ENCODE results near the gene ATP1B2. TPM values are rescaled to one million over a fixed set of nuclear protein-coding genes. Genes with fewer than 3 reads are reported as not detected.

ATP1B2 gene
- total and polyA plus RNA-seq, 9 donors: 2.7 to 27.3 (median 22.2) TPM

DNA sequence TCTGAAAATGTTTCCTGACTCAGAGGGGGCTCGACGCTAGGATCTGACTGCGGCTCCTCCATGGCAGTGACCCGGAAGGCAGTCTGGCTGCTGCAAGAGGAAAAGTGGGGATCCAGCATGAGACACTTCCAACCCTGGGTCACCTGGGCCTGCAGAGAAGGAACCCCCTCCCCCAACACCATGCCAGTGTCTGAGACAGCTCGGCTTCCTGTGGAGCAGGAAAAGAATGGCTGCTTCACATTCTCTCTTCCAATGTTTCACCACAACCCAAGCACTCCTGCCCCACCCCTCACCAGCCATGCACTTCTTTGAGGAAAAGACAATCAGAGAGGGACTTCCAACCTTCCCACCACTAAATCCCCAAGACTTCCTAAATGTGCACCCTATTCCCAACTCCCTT lies 25.8 kb downstream of the ATP1B2 start:
- Histone ChIP-seq H3K27ac (ENCODE audit: low read length) (no peak overlapping the region), H3K36me3 (ENCODE audit: control insufficient read depth, insufficient read depth, low read length) (peaks cover 44% of the 10 kb centered on the region), H3K27me3 (ENCODE audit: control insufficient read depth, insufficient read depth, low read length) (no peaks in the 10 kb centered on the region), H3K9me3 (replicated peaks; ENCODE audit: control insufficient read depth, low read depth, low read length) (peaks cover 9% of the 10 kb centered on the region), H3K4me3 (ENCODE audit: low read length) (no peak overlapping the region), H3K4me1 (ENCODE audit: control insufficient read depth, insufficient read depth, low read length) (no peaks in the 10 kb centered on the region)
- WGBS (ENCODE audit: insufficient coverage): 75% methylated on average over 4 of the region's 5 CpGs
- no peak for DNase-seq

DNA sequence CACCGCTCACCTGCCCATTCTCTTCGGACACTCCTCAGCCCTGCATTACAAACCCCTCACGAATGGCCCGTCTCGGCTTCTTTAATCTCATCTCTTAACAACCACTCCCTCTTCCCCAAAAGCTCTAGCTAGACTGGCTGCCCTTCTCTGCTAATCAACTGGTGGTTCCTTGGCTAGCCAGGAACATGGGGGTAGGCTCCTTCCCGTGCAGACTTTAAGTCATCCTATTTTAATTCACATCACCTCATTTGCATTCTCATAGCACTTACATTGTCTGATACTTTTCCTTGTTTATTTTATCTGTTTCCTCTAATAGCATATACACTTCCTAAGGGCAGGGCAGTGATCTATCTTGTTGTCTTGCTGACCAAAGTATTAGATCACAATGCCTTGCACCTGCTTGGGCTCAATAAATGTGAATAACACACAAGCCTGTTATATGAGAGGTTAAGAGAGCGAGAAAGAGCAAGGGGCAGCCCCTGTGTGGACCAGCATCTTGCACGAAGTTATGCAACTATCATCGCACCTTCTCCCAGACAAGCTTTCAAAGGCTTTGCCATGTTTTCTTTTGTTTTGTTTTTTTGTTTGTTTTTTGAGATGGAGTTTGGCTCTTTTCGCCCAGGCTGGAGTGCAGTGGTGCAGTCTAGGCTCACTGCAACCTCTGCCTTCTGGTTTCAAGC lies 26.8 kb downstream of the ATP1B2 start:
- no peaks in the 10 kb centered on the region for H3K27me3 ChIP-seq (ENCODE audit: control insufficient read depth, insufficient read depth, low read length)
- no peak for DNase-seq
- no peak overlapping the region for H3K4me3 ChIP-seq (ENCODE audit: low read length)
- H3K36me3 ChIP-seq (ENCODE audit: control insufficient read depth, insufficient read depth, low read length): peaks cover 36% of the 10 kb centered on the region
- H3K9me3 ChIP-seq (replicated peaks; ENCODE audit: control insufficient read depth, low read depth, low read length): peaks cover 9% of the 10 kb centered on the region
- H3K27ac ChIP-seq (ENCODE audit: low read length): no peak overlapping the region
- WGBS (ENCODE audit: insufficient coverage): 60% methylated on average over 6 of the region's 10 CpGs
- H3K4me1 ChIP-seq (ENCODE audit: control insufficient read depth, insufficient read depth, low read length): no peaks in the 10 kb centered on the region

DNA sequence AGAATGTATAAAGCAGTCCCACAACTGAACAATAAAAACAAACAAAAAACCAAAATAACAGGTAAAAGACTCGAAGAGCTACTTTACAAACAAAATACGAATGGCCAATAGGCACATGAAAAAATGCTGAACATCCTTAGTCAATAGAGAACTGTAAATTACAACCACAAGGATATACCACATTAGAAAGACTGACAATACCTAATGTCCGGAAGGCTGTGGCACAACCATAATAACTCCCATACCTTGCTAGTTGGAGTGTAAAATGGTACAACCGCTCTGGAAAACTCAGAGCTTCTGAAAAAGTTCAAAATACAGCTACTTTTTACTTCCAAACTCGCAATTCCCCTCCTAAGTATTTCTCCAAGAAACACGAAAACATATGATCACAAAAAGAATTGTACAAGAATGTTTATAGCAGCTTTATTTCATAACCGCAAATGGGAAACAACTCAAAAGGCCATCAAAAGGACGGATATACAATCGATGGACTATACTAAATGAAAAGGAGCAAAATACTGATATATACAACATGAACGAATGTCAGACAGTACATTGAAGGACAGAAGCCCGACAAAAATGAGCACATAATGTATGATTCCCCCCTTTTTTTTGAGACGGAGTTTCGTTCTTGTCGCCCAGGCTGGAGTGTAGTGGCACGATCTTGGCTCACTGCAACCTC lies 34.3 kb downstream of the ATP1B2 start:
- Histone ChIP-seq H3K36me3 (ENCODE audit: control insufficient read depth, insufficient read depth, low read length) (peaks cover 6% of the 10 kb centered on the region), H3K27me3 (ENCODE audit: control insufficient read depth, insufficient read depth, low read length) (no peaks in the 10 kb centered on the region), H3K9me3 (replicated peaks; ENCODE audit: control insufficient read depth, low read depth, low read length) (no peaks in the 10 kb centered on the region), H3K4me1 (ENCODE audit: control insufficient read depth, insufficient read depth, low read length) (peaks cover 17% of the 10 kb centered on the region), H3K27ac (ENCODE audit: low read length) (peak overlapping the region; percentile 98), H3K4me3 (ENCODE audit: low read length) (peak overlapping the region; percentile 83)
- no peak for DNase-seq
- WGBS (ENCODE audit: insufficient coverage): 41% methylated on average over 4 of the region's 15 CpGs

DNA sequence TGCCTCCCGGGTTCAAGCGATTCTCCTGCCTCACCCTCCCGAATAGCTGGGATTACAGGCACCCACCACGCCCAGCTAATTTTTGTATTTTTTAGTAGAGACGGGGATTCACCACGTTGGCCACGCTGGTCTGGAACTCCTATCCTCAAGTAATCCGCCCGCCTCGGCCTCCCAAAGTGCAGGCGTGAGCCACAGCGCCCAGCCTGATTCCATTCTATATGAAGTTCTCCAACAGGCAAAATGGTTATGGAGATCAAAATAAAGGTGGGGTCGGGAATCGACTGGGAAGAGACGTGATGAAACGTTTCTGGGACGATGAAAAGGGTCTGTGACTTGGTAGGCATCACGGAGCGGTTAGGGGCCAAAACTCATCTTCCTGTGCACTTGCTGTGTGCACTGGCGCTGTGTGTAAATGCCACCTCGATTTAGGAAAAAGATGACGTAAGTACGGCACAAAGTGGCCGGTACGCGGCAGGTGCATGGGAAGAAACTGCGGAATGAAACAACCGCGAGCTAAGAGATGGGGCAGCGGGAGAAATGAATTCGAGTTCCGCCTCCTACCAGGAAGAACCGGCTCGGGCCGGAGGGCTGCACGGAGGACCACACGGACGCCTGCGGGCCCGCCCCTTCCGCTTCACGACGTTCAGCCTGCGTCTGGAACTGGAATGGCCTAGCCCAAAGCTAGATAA lies 35.0 kb downstream of the ATP1B2 start:
- peak overlapping the region; percentile 83 for H3K4me3 ChIP-seq (ENCODE audit: low read length)
- peaks cover 17% of the 10 kb centered on the region for H3K4me1 ChIP-seq (ENCODE audit: control insufficient read depth, insufficient read depth, low read length)
- no peaks in the 10 kb centered on the region for H3K9me3 ChIP-seq (replicated peaks; ENCODE audit: control insufficient read depth, low read depth, low read length)
- H3K27ac ChIP-seq (ENCODE audit: low read length): peak overlapping the region; percentile 98
- WGBS (ENCODE audit: insufficient coverage): 1% methylated on average over 34 of the region's 44 CpGs
- H3K27me3 ChIP-seq (ENCODE audit: control insufficient read depth, insufficient read depth, low read length): no peaks in the 10 kb centered on the region
- DNase-seq: peak; percentile 98
- H3K36me3 ChIP-seq (ENCODE audit: control insufficient read depth, insufficient read depth, low read length): peaks cover 6% of the 10 kb centered on the region

DNA sequence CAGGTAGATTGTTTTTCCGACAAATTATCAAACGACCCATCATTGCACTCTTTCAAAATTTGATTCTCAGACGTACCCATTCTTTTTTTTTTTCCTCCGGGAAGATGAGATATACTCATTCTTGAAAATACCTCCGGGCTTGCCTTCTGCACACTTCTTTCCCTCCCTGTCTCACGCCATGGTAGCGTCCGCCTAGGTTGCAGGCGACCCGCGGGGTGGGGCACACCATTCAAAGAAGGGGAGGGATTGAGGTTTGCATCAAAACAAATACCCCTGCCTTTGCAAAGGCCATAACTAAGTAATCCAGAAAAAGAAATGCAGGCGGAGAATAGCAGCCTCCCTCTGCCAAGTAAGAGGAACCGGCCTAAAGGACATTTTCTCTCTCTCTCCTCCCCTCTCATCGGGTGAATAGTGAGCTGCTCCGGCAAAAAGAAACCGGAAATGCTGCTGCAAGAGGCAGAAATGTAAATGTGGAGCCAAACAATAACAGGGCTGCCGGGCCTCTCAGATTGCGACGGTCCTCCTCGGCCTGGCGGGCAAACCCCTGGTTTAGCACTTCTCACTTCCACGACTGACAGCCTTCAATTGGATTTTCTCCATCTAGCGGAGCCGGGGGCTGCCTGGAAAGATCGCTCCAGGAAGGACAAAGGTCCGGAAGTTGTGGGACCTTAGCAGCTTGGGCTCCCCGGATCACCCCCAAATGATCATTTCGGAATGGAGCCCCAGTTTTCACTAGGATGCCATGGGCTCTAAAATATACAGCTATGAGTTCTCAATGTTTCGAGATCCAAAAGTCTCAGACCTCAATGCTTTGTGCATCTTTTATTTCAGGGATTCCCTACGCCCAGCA lies 35.7 kb downstream of the ATP1B2 start:
- no peaks in the 10 kb centered on the region for H3K27me3 ChIP-seq (ENCODE audit: control insufficient read depth, insufficient read depth, low read length)
- H3K4me3 ChIP-seq (ENCODE audit: low read length): peak overlapping the region; percentile 83
- peak overlapping the region; percentile 98 for H3K27ac ChIP-seq (ENCODE audit: low read length)
- peak; percentile 94 for DNase-seq
- H3K36me3 ChIP-seq (ENCODE audit: control insufficient read depth, insufficient read depth, low read length): peaks cover 6% of the 10 kb centered on the region
- H3K9me3 ChIP-seq (replicated peaks; ENCODE audit: control insufficient read depth, low read depth, low read length): no peaks in the 10 kb centered on the region
- H3K4me1 ChIP-seq (ENCODE audit: control insufficient read depth, insufficient read depth, low read length): peaks cover 17% of the 10 kb centered on the region
- WGBS (ENCODE audit: insufficient coverage): 0% methylated on average over 16 of the region's 30 CpGs

DNA sequence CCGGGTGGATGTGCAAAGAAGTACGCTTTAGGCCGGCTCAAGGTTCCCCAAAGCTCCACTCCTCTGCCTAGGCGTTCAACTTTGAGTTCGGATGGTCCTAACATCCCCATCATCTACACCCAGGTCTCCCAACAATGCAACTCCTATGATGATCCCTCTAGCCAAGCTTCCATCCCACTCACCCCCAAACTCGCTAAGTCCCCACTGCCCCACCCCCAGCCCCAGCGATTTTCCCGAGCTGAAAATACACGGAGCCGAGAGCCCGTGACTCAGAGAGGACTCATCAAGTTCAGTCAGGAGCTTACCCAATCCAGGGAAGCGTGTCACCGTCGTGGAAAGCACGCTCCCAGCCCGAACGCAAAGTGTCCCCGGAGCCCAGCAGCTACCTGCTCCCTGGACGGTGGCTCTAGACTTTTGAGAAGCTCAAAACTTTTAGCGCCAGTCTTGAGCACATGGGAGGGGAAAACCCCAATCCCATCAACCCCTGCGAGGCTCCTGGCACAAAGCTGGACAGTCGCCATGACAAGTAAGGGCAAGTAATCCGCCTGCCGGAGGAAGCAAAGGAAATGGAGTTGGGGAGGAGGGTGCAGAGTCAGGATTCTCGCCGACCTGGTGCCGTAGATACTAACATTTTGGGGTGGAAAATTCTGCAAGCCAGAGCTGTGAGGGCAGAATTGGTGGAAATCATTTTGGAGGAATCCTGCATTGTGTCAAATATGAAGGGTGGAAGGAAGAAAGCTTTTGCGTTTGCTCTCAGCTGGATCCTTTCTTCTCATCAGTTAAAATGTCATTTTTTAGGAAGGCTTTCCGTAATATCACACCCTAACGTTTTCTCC lies 36.6 kb downstream of the ATP1B2 start, which contains the start of gene TP53:
TP53 (minus strand) TSS at position 419 of the 836 bp plus-strand sequence. CDS start 10,896 bp downstream, outside the sequence.
- Histone ChIP-seq H3K9me3 (replicated peaks; ENCODE audit: control insufficient read depth, low read depth, low read length) (no peaks in the 10 kb centered on the region), H3K4me1 (ENCODE audit: control insufficient read depth, insufficient read depth, low read length) (peaks cover 17% of the 10 kb centered on the region), H3K4me3 (ENCODE audit: low read length) (peak within 1 kb of the TSS; percentile 83), H3K36me3 (ENCODE audit: control insufficient read depth, insufficient read depth, low read length) (peaks cover 6% of the 10 kb centered on the region), H3K27ac (ENCODE audit: low read length) (peak within 1 kb of the TSS; percentile 98), H3K27me3 (ENCODE audit: control insufficient read depth, insufficient read depth, low read length) (no peaks in the 10 kb centered on the region)
- WGBS (ENCODE audit: insufficient coverage): 0% methylated on average over 24 of the region's 30 CpGs
- peak; percentile 97 for DNase-seq

DNA sequence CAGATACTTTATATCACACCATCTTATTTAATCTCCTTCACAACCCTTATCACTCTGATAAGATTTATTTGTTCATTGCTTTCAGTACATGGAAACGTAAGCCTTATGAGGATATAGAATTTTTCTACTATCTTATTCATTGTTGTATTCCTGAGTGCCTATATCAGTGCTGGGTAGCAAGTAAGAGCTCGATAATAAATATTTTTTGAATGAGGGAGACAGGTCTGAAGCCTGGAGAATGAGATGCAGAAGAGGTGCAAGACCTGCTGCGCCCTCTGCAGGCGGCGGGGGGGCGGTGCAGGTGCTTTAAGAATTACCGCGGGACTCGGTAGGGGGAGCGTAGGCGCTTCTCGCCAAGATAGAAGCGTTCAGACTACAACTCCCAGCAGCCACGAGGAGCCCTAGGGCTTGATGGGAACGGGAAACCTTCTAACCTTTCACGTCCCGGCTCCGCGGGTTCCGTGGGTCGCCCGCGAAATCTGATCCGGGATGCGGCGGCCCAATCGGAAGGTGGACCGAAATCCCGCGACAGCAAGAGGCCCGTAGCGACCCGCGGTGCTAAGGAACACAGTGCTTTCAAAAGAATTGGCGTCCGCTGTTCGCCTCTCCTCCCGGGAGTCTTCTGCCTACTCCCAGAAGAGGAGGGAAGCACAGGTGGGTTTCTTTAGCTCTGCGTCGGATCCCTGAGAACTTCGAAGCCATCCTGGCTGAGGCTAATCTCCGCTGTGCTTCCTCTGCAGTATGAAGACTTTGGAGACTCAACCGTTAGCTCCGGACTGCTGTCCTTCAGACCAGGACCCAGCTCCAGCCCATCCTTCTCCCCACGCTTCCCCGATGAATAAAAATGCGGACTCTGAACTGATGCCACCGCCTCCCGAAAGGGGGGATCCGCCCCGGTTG lies 37.4 kb downstream of the ATP1B2 start, which contains the start of gene WRAP53:
WRAP53 (plus strand) TSS at position 570 of the 900 bp plus-strand sequence; CDS start at position 742, 172 bp downstream.
- peaks cover 5% of the 10 kb centered on the region for H3K36me3 ChIP-seq (ENCODE audit: control insufficient read depth, insufficient read depth, low read length)
- H3K27ac ChIP-seq (ENCODE audit: low read length): peak within 1 kb of the TSS; percentile 98
- peak within 1 kb of the TSS; percentile 83 for H3K4me3 ChIP-seq (ENCODE audit: low read length)
- WGBS (ENCODE audit: insufficient coverage): under 1% methylated on average over 43 of the region's 51 CpGs
- H3K9me3 ChIP-seq (replicated peaks; ENCODE audit: control insufficient read depth, low read depth, low read length): no peaks in the 10 kb centered on the region
- no peaks in the 10 kb centered on the region for H3K27me3 ChIP-seq (ENCODE audit: control insufficient read depth, insufficient read depth, low read length)
- DNase-seq: peak; percentile 100
- peaks cover 17% of the 10 kb centered on the region for H3K4me1 ChIP-seq (ENCODE audit: control insufficient read depth, insufficient read depth, low read length)

DNA sequence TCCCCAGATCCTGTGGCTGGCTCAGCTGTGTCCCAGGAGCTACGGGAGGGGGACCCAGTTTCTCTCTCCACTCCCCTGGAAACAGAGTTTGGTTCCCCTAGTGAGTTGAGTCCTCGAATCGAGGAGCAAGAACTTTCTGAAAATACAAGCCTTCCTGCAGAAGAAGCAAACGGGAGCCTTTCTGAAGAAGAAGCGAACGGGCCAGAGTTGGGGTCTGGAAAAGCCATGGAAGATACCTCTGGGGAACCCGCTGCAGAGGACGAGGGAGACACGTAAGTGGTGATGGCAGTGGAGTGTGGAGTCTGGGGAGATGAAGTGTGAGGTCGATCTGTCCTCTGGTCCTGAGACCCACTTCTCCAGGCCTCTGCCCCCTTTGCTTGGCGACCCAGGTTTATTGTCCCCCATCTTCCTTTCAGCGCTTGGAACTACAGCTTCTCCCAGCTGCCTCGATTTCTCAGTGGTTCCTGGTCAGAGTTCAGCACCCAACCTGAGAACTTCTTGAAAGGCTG lies 38.1 kb downstream of the ATP1B2 start:
- peak overlapping the region; percentile 83 for H3K4me3 ChIP-seq (ENCODE audit: low read length)
- no peak for DNase-seq
- H3K27me3 ChIP-seq (ENCODE audit: control insufficient read depth, insufficient read depth, low read length): no peaks in the 10 kb centered on the region
- H3K4me1 ChIP-seq (ENCODE audit: control insufficient read depth, insufficient read depth, low read length): peaks cover 17% of the 10 kb centered on the region
- peaks cover 11% of the 10 kb centered on the region for H3K36me3 ChIP-seq (ENCODE audit: control insufficient read depth, insufficient read depth, low read length)
- H3K9me3 ChIP-seq (replicated peaks; ENCODE audit: control insufficient read depth, low read depth, low read length): no peaks in the 10 kb centered on the region
- peak overlapping the region; percentile 81 for H3K27ac ChIP-seq (ENCODE audit: low read length)
- 8% methylated on average over 9 of the region's 13 CpGs for WGBS (ENCODE audit: insufficient coverage)

Measured in muscle of leg (tissue), 11 donors.